B cell (primary cell): ENCODE measurements around the gene CDHR5.

ENCODE experiments used
- EZH2 ChIP-seq: IDR thresholded peaks from 2 replicates; pipeline ENCODE4 v1.6.1; 2012; ENCODE audit warnings: borderline replicate concordance, low read depth, mild to moderate bottlenecking, moderate library complexity, low read length; ENCODE audit not compliant: insufficient read depth, poor library complexity, severe bottlenecking
- TF ChIP-seq, protein P1 (sequence below): fragments of 200-600 bp; IDR thresholded peaks from one replicate; pipeline ENCODE4 v1.8.0; 2022; ENCODE audit warnings: antibody characterized with exemption, mild to moderate bottlenecking

DNA sequence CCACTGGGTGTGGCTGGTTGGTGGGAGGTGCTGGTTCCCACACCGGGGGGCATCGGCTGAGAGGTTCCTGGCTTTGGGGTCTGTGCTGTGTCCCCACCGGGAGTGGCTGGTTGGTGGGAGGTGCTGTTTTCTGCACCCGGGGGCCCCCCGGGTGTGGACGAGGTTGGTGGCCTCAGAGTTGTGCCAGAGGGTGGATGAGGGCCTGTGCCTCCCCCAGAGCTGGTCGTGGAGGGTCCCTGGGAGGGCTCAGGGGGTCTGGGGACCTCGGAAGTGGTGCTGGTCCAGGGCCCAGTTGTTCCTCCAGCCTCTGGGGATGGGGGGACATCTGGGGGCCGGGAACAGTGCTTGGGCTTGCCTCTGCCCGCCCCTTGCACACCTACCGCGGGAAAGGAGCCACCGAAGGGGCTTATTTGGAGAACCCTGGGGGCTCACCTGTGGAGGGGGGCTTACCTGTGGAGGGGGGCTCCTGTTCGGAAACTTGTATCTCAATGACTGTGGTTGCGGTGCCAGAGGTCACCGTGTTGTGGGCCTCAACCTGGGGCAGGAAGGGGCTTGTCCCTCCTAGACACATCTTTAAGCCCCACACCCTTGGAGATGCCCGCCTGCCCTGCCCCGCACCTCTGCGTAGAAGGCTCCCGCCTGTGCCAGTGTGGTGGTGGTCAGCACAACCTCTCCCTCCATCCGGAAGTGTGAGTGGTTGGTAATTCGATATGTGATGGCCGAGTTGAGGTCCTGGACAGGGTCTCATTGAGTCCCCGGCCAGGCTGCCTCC lies 5.7 kb downstream of the CDHR5 start:
- TF ChIP-seq, protein P1, sequence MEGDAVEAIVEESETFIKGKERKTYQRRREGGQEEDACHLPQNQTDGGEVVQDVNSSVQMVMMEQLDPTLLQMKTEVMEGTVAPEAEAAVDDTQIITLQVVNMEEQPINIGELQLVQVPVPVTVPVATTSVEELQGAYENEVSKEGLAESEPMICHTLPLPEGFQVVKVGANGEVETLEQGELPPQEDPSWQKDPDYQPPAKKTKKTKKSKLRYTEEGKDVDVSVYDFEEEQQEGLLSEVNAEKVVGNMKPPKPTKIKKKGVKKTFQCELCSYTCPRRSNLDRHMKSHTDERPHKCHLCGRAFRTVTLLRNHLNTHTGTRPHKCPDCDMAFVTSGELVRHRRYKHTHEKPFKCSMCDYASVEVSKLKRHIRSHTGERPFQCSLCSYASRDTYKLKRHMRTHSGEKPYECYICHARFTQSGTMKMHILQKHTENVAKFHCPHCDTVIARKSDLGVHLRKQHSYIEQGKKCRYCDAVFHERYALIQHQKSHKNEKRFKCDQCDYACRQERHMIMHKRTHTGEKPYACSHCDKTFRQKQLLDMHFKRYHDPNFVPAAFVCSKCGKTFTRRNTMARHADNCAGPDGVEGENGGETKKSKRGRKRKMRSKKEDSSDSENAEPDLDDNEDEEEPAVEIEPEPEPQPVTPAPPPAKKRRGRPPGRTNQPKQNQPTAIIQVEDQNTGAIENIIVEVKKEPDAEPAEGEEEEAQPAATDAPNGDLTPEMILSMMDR: no peak
- no peak for TF ChIP-seq EZH2
